Measurements from ENCODE around the gene WDR36. TPM values are rescaled to one million over a fixed set of nuclear protein-coding genes. Genes with fewer than 3 reads are reported as not detected.
A peak's percentile ranks its signal among the peaks of the same experiment; 100 is the strongest.

WDR36 gene
- total and polyA plus RNA-seq, 2 of the 4 experiments (the other 2 are of a cell fraction) = 11.9 to 87.8 TPM

DNA sequence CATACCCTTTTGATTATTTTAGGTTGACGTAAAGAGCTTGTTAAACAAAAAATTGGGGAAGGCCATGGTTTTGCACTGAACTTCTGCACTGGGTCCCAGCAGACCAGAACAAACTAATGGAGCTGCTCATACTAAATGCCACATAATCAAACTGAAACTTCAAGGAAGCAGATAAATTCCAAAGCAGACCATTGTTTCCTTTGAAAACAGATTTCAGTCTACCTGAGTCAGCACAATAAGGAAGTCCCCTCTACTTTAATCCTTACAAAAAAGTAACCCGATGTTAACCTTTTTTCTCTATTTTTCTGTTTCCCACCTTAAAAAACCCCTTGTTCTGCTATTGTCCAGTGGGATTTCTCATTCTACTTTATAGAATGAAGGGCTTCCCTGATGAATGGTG lies 39.2 kb downstream of the WDR36 start:
- Histone ChIP-seq H2BK20ac (ENCODE audit: low read depth, low read length) (no peak overlapping the region), H2AK5ac (ENCODE audit: low read depth, low read length) (no peak overlapping the region), H4K5ac (ENCODE audit: low read depth, low read length) (no peak overlapping the region), H3K9ac (ENCODE audit: low read depth, low read length) (no peak overlapping the region), H3K9me1 (ENCODE audit: insufficient read depth, low read length) (no peaks in the 10 kb centered on the region; the same call in 1 of the 2 replicates), H2AK9ac (replicated peaks; ENCODE audit: low read depth, low read length, poor library complexity) (no peak overlapping the region), H4K91ac (ENCODE audit: insufficient read depth, low read depth, low read length) (no peak overlapping the region), H3K27ac (ENCODE audit: insufficient read depth, low read length) (no peak overlapping the region), H3K23ac (ENCODE audit: low read depth, low read length) (no peak overlapping the region), H3K4ac (ENCODE audit: low read depth, low read length) (no peak overlapping the region), H3K56ac (ENCODE audit: extremely low read depth, insufficient read depth, low read length) (no peak overlapping the region), H3K4me1 (ENCODE audit: control insufficient read depth, insufficient read depth, low read length) (no peaks in the 10 kb centered on the region; the same call in 1 of the 2 replicates), H4K8ac (ENCODE audit: low read depth in 2 of 2, low read length in 2 of 2) (no peak overlapping the region), H3K36me3 (ENCODE audit: control insufficient read depth, insufficient read depth, low read length) (peaks cover 6% of the 10 kb centered on the region), H2AFZ (replicated peaks; ENCODE audit: low read length, poor library complexity) (no peak overlapping the region), H3K18ac (ENCODE audit: low read depth, low read length) (no peak overlapping the region), H2BK5ac (ENCODE audit: low read depth, low read length, poor library complexity, severe bottlenecking) (no peak overlapping the region), H3K4me2 (ENCODE audit: low read depth, low read length) (no peak overlapping the region), H2BK15ac (ENCODE audit: low read depth, low read length) (no peak overlapping the region), H3K79me1 (ENCODE audit: low read depth in 1 of 2, low read length in 2 of 2) (no peaks in the 10 kb centered on the region), H3K27me3 (ENCODE audit: control insufficient read depth, insufficient read depth, low read length) (no peaks in the 10 kb centered on the region), H2BK120ac (ENCODE audit: low read depth, low read length) (no peak overlapping the region), H3K14ac (replicated peaks; ENCODE audit: low read depth, low read length) (no peak overlapping the region), H3K4me3 (ENCODE audit: insufficient read depth, low read depth, low read length) (no peak overlapping the region), H4K20me1 (ENCODE audit: insufficient read depth, low read length) (no peaks in the 10 kb centered on the region), H3K9me3 (ENCODE audit: control insufficient read depth, insufficient read depth, low read length) (no peaks in the 10 kb centered on the region)
- intact Hi-C loops (cut with micrococcal nuclease) (no loop called here), in situ Hi-C loops (cut with MboI; ENCODE audit: low sequenced_read_pairs) (no loop called here), dilution Hi-C loops (cut with HindIII; ENCODE audit: low sequenced_read_pairs, unreplicated experiment) (no loop called here)
- no CpG with 5 or more reads among the region's 2 CpGs for WGBS, 2 experiments (ENCODE audit: extremely low coverage in 2 of 2, insufficient read length in 1 of 2)
- no peak for DNase-seq
- ATAC-seq (ENCODE audit: low read depth) = no peak
- TF ChIP-seq MAFK (IDR thresholded peaks at IDR 0.05; ENCODE audit: low read depth, low read length) (peak; percentile 88), RCOR1 (IDR thresholded peaks at IDR 0.05; ENCODE audit: insufficient replicate concordance, low read length) (no peak), POLR2A (IDR thresholded peaks at IDR 0.05; ENCODE audit: low read depth, low read length) (no peak)
- no TSS peak for BruUV-seq (replicated peaks)
- POLR2A ChIA-PET (ENCODE audit: unreplicated experiment) = no interaction called here
- CTCF ChIA-PET = interaction anchor here (0.6 kb wide), 1 partner anchor 814 kb away, joined by 3 read pairs; no protein-coding TSS in a partner anchor

Data from IMR-90 (cell line).